SU-DHL-6 (cell line): ENCODE results near the gene HBE1.

Source experiments
- CTCF ChIP-seq: fragments of 200-600 bp; sonication (generic); IDR thresholded peaks from one replicate; pipeline ENCODE4 v1.5.1; 2017; ENCODE audit warnings: antibody characterized with exemption, mild to moderate bottlenecking, low read length, moderate library complexity; ENCODE audit not compliant: insufficient read depth, poor library complexity, severe bottlenecking
- EZH2phosphoT487 ChIP-seq: fragments of 200-600 bp; sonication (generic), shearing (Covaris generic); conservative IDR thresholded peaks from 2 replicates; pipeline ENCODE4 v1.6.1; 2018; ENCODE audit warnings: mild to moderate bottlenecking, antibody characterized with exemption, low read length, moderate library complexity, mixed read lengths

- no peak for TF ChIP-seq CTCF
- TF ChIP-seq EZH2phosphoT487 = no peak
Measured at GRCh38 chr11:5269715-5270147, at the start of gene HBE1.
